Upper lobe of right lung (tissue), 1 donor: ENCODE measurements around the gene BZW1. TPM values are rescaled to one million over a fixed set of nuclear protein-coding genes. Genes with fewer than 3 reads are reported as not detected.

Experiments
- ATAC-seq: fragments of 200-7000 bp; cut with Tn5 transposase; one replicate; pipeline ENCODE4 v1.9.1; 2020; ENCODE audit warnings: mild to moderate bottlenecking, moderate library complexity
- DNase-seq: peaks from one replicate; pipeline ENCODE4 v3.0.0-alpha.2; 2020
- H3K27ac ChIP-seq: fragments of 200-600 bp; one replicate; pipeline ENCODE4 v1.8.0; 2022
- H3K27me3 ChIP-seq: fragments of 200-600 bp; one replicate; pipeline ENCODE4 v1.8.0; 2022; ENCODE audit warnings: mild to moderate bottlenecking
- H3K36me3 ChIP-seq: fragments of 200-600 bp; one replicate; pipeline ENCODE4 v1.8.0; 2022
- H3K4me1 ChIP-seq: fragments of 200-600 bp; one replicate; pipeline ENCODE4 v1.8.0; 2022
- H3K4me3 ChIP-seq: fragments of 200-600 bp; one replicate; pipeline ENCODE4 v1.8.0; 2022; ENCODE audit warnings: mild to moderate bottlenecking
- H3K9me3 ChIP-seq: fragments of 200-600 bp; one replicate; pipeline ENCODE4 v1.8.0; 2022
- CTCF ChIP-seq: fragments of 200-600 bp; IDR thresholded peaks from one replicate; pipeline ENCODE4 v1.8.0; 2022; ENCODE audit warnings: antibody characterized with exemption
- intact Hi-C: fragments of 100-400 bp; cut with DNase I; formaldehyde crosslinking; loops from one replicate; pipeline ENCODE4 v1.11.0; 2022
- total RNA-seq: library from RNA; stranded (reverse); fragmentation: NEBNext Ultra II Directional; extraction: Animal tissue kit (Norgen Biotek cat#: 25700); gene quantifications from one replicate; pipeline ENCODE4 v1.2.1, GENCODE V29; 2021
- donor health status: DM: no; HTN: yes; CAD: no; lungs with severe emphysema.

BZW1 gene
- total RNA-seq, 1 donor from 2014 or later, result 158 TPM

- H3K27me3 ChIP-seq, result no peaks in the 10 kb centered on the region
- no peak for TF ChIP-seq CTCF
- ATAC-seq (no peak), DNase-seq (no peak)
- H3K9me3 ChIP-seq, result no peaks in the 10 kb centered on the region
- H3K4me1 ChIP-seq, result peaks cover 4% of the 10 kb centered on the region
- intact Hi-C loops, result no loop called here
- no peak overlapping the region for H3K27ac ChIP-seq
- no peaks in the 10 kb centered on the region for H3K36me3 ChIP-seq
- H3K4me3 ChIP-seq, result no peak overlapping the region
These were observed 17.6 kb upstream of the BZW1 start for GRCh38 chr2:200794143-200794542.

- intact Hi-C loops, result no loop called here
- Histone ChIP-seq H3K36me3 (no peaks in the 10 kb centered on the region), H3K27me3 (no peaks in the 10 kb centered on the region), H3K4me3 (no peak overlapping the region), H3K9me3 (no peaks in the 10 kb centered on the region), H3K27ac (no peak overlapping the region), H3K4me1 (peaks cover 4% of the 10 kb centered on the region)
- no peak for TF ChIP-seq CTCF
- no peak for DNase-seq
- ATAC-seq, result peak; percentile 84
These were observed 16.7 kb upstream of the BZW1 start for GRCh38 chr2:200795028-200795440.

GRCh38 chr2:200796561-200796960 is 15.1 kb upstream of the BZW1 start:
- intact Hi-C loops, result no loop called here
- Histone ChIP-seq H3K9me3 (no peaks in the 10 kb centered on the region), H3K36me3 (no peaks in the 10 kb centered on the region), H3K4me3 (no peak overlapping the region), H3K27me3 (no peaks in the 10 kb centered on the region), H3K27ac (no peak overlapping the region), H3K4me1 (peaks cover 4% of the 10 kb centered on the region)
- ATAC-seq (no peak), DNase-seq (no peak)
- no peak for TF ChIP-seq CTCF

- Histone ChIP-seq H3K27me3 (no peaks in the 10 kb centered on the region), H3K4me3 (no peak overlapping the region), H3K9me3 (no peaks in the 10 kb centered on the region), H3K27ac (no peak overlapping the region), H3K36me3 (no peaks in the 10 kb centered on the region), H3K4me1 (peaks cover 4% of the 10 kb centered on the region)
- DNase-seq (no peak), ATAC-seq (peak; percentile 31)
- intact Hi-C loops, result no loop called here
- no peak for TF ChIP-seq CTCF
These were observed 14.4 kb upstream of the BZW1 start for GRCh38 chr2:200797242-200797770.

GRCh38 chr2:200798514-200798913 is 13.2 kb upstream of the BZW1 start:
- intact Hi-C loops, result no loop called here
- no peaks in the 10 kb centered on the region for H3K9me3 ChIP-seq

More at GRCh38 chr2:200798514-200798913, 13.2 kb upstream of the BZW1 start:
- no peak overlapping the region for H3K4me3 ChIP-seq
- H3K27ac ChIP-seq, result no peak overlapping the region
- TF ChIP-seq CTCF, result no peak
- H3K36me3 ChIP-seq, result no peaks in the 10 kb centered on the region
- no peak for ATAC-seq
- DNase-seq, result no peak
- H3K4me1 ChIP-seq, result peaks cover 4% of the 10 kb centered on the region
- no peaks in the 10 kb centered on the region for H3K27me3 ChIP-seq
